ENCODE measurements around the gene SLC39A11.
"Not testable (repeated sequence)": the region's sequence is repeated elsewhere in the genome, so short reads cannot be mapped to it uniquely, and the experiment has no call there.

SLC39A11 gene

GRCh38 chr17:72816406-72816805, 276.1 kb downstream of the SLC39A11 start:
- DNase-seq = no peak

GRCh38 chr17:72813481-72813880, 279.0 kb downstream of the SLC39A11 start:
- DNase-seq = no peak

- DNase-seq = peak; percentile 61
These were observed 279.7 kb downstream of the SLC39A11 start for GRCh38 chr17:72812823-72813222.

GRCh38 chr17:72811976-72812687, 280.4 kb downstream of the SLC39A11 start:
- DNase-seq = no peak

GRCh38 chr17:72810991-72811508, 281.4 kb downstream of the SLC39A11 start:
- no peak for DNase-seq

GRCh38 chr17:72806011-72806410, 286.5 kb downstream of the SLC39A11 start:
- no peak for DNase-seq

- peak; percentile 4 for DNase-seq
These were observed 287.4 kb downstream of the SLC39A11 start for GRCh38 chr17:72804949-72805707.

GRCh38 chr17:72802726-72803125, 289.8 kb downstream of the SLC39A11 start:
- no peak for DNase-seq

GRCh38 chr17:72797142-72797541, 295.3 kb downstream of the SLC39A11 start:
- no peak for DNase-seq

GRCh38 chr17:72795941-72796340, 296.5 kb downstream of the SLC39A11 start:
- DNase-seq = no peak

GRCh38 chr17:72794152-72794551, 298.3 kb downstream of the SLC39A11 start:
- no peak for DNase-seq

GRCh38 chr17:72792771-72793170, 299.7 kb downstream of the SLC39A11 start:
- no peak for DNase-seq

GRCh38 chr17:72790190-72790589, 302.3 kb downstream of the SLC39A11 start:
- DNase-seq = no peak

GRCh38 chr17:72789711-72790110, 302.8 kb downstream of the SLC39A11 start:
- DNase-seq = no peak

- DNase-seq = peak; percentile 63
These were observed 303.4 kb downstream of the SLC39A11 start for GRCh38 chr17:72788950-72789585.

- DNase-seq = no peak
These were observed 306.3 kb downstream of the SLC39A11 start for GRCh38 chr17:72786209-72786608.

GRCh38 chr17:72782985-72783701, 309.3 kb downstream of the SLC39A11 start:
- DNase-seq = no peak

- DNase-seq = not testable (repeated sequence)
These were observed 310.1 kb downstream of the SLC39A11 start for GRCh38 chr17:72782437-72782836.

GRCh38 chr17:72778169-72779151, 314.0 kb downstream of the SLC39A11 start:
- DNase-seq = no peak

- no peak for DNase-seq
These were observed 316.6 kb downstream of the SLC39A11 start for GRCh38 chr17:72775919-72776318.

- DNase-seq = no peak
These were observed 317.3 kb downstream of the SLC39A11 start for GRCh38 chr17:72775237-72775636.

GRCh38 chr17:72774236-72774635, 318.3 kb downstream of the SLC39A11 start:
- DNase-seq = no peak
